GM23338 (cell line): Measurements from ENCODE around the gene CAMSAP2.

Source experiments
- CREB1 ChIP-seq: fragments of 250-450 bp; sonication (Bioruptor Pico); IDR thresholded peaks from 2 replicates; pipeline ENCODE4 v1.5.0; 2020; ENCODE audit warnings: low read depth, mild to moderate bottlenecking, moderate library complexity
- CTCF ChIP-seq, 2 experiments: fragments of 200-600 bp in 1 of 2; sonication (generic) in 1 of 2; conservative IDR thresholded peaks; 2 replicates each; pipeline versions ENCODE4 v1.5.1 to v1.6.1; 2016 to 2017; ENCODE audit warnings: antibody characterized with exemption in 2 of 2, low read depth in 2 of 2, mild to moderate bottlenecking in 2 of 2, moderate library complexity in 1 of 2
- EZH2 ChIP-seq: fragments of 200-600 bp; sonication (generic); IDR thresholded peaks from one replicate; pipeline ENCODE4 v1.8.0; 2017; ENCODE audit warnings: antibody characterized with exemption, mild to moderate bottlenecking, low read depth; ENCODE audit not compliant: unreplicated experiment
- JUNB ChIP-seq: IDR thresholded peaks from one replicate; pipeline ENCODE4 v1.6.1; 2016; ENCODE audit warnings: antibody characterized with exemption; ENCODE audit not compliant: unreplicated experiment
- POLR2AphosphoS5 ChIP-seq: IDR thresholded peaks from 2 replicates; pipeline ENCODE4 v1.6.1; 2016; ENCODE audit warnings: antibody characterized with exemption, low read depth
- REST ChIP-seq: IDR thresholded peaks from one replicate; pipeline ENCODE4 v1.6.1; 2018; ENCODE audit warnings: antibody characterized with exemption; ENCODE audit not compliant: unreplicated experiment

GRCh38 chr1:200708161-200708560, 30.5 kb upstream of the CAMSAP2 start:
- TF ChIP-seq JUNB: no peak
- no peak for TF ChIP-seq REST
- TF ChIP-seq CREB1 (CRISPR knock-in tag): no peak
- no peak for TF ChIP-seq CTCF (conservative IDR thresholded peaks at IDR 0.05; ENCODE audit: low read depth in 2 of 2)
- TF ChIP-seq EZH2: no peak
- no peak for TF ChIP-seq POLR2AphosphoS5
